ENCODE results near the gene TXNL4A. TPM values are rescaled to one million over a fixed set of nuclear protein-coding genes. Genes with fewer than 3 reads are reported as not detected.
"Not testable (repeated sequence)": the region's sequence is repeated elsewhere in the genome, so short reads cannot be mapped to it uniquely, and the experiment has no call there.

The TXNL4A gene
- total and polyA plus RNA-seq, 4 donors, result 29.9 to 101 (median 85.2) TPM

- H3K27me3 ChIP-seq (ENCODE audit: control insufficient read depth in 3 of 3, insufficient read depth in 3 of 3, low read length in 2 of 3), result no peaks in the 10 kb centered on the region
- DNase-seq (no peak), ATAC-seq (ENCODE audit: insufficient read depth, low FRiP score) (no peak)
- TF ChIP-seq, protein P1, sequence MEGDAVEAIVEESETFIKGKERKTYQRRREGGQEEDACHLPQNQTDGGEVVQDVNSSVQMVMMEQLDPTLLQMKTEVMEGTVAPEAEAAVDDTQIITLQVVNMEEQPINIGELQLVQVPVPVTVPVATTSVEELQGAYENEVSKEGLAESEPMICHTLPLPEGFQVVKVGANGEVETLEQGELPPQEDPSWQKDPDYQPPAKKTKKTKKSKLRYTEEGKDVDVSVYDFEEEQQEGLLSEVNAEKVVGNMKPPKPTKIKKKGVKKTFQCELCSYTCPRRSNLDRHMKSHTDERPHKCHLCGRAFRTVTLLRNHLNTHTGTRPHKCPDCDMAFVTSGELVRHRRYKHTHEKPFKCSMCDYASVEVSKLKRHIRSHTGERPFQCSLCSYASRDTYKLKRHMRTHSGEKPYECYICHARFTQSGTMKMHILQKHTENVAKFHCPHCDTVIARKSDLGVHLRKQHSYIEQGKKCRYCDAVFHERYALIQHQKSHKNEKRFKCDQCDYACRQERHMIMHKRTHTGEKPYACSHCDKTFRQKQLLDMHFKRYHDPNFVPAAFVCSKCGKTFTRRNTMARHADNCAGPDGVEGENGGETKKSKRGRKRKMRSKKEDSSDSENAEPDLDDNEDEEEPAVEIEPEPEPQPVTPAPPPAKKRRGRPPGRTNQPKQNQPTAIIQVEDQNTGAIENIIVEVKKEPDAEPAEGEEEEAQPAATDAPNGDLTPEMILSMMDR (IDR thresholded peaks at IDR 0.05; ENCODE audit: control extremely low read depth, extremely low read depth), result no peak
- 94 to 95% methylated on average over 1 of the region's 1 CpG for WGBS, 2 donors
- peaks cover 0 to 20% (median under 1%) of the 10 kb centered on the region in 4 donors for H3K36me3 ChIP-seq (ENCODE audit: control insufficient read depth in 4 of 4, insufficient read depth in 4 of 4, low read length in 4 of 4)
- H3K9ac ChIP-seq (ENCODE audit: insufficient read depth in 1 of 2, low read length in 2 of 2), result no peak overlapping the region
- H3K9me3 ChIP-seq (ENCODE audit: control insufficient read depth in 4 of 4, insufficient read depth in 3 of 4, low read length in 3 of 4), result peaks cover 0 to 20% (median 6%) of the 10 kb centered on the region in 4 donors
- H3K4me3 ChIP-seq, result no peak overlapping the region
- H3K27ac ChIP-seq (ENCODE audit: low read depth in 1 of 2, low read length in 1 of 2), result no peak overlapping the region
- H3K4me1 ChIP-seq (ENCODE audit: control insufficient read depth in 5 of 5, insufficient read depth in 5 of 5, low read length in 5 of 5), result peaks cover 0 to 5% (median 3%) of the 10 kb centered on the region in 5 donors
Measured at GRCh38 chr18:80029690-80030089, 41.3 kb upstream of the TXNL4A start.

GRCh38 chr18:80027719-80028118 is 39.4 kb upstream of the TXNL4A start:
- DNase-seq; H3K9ac ChIP-seq (ENCODE audit: insufficient read depth in 1 of 2, low read length in 2 of 2); H3K27me3 ChIP-seq (ENCODE audit: control insufficient read depth in 3 of 3, insufficient read depth in 3 of 3, low read length in 2 of 3); ATAC-seq (ENCODE audit: insufficient read depth, low FRiP score); H3K27ac ChIP-seq (ENCODE audit: low read depth in 1 of 2, low read length in 1 of 2); H3K4me3 ChIP-seq; H3K4me1 ChIP-seq (ENCODE audit: control insufficient read depth in 5 of 5, insufficient read depth in 5 of 5, low read length in 5 of 5): not testable (repeated sequence)
- Histone ChIP-seq H3K36me3 (ENCODE audit: control insufficient read depth in 4 of 4, insufficient read depth in 4 of 4, low read length in 4 of 4) (peaks cover 0 to 24% (median 2%) of the 10 kb centered on the region in 4 donors), H3K9me3 (ENCODE audit: control insufficient read depth in 4 of 4, insufficient read depth in 3 of 4, low read length in 3 of 4) (peaks cover 5 to 38% (median 17%) of the 10 kb centered on the region in 4 donors)

- Histone ChIP-seq H3K4me1 (ENCODE audit: control insufficient read depth in 5 of 5, insufficient read depth in 5 of 5, low read length in 5 of 5) (no peaks in the 10 kb centered on the region), H3K4me3 (no peak overlapping the region), H3K9ac (ENCODE audit: insufficient read depth in 1 of 2, low read length in 2 of 2) (no peak overlapping the region), H3K27me3 (ENCODE audit: control insufficient read depth in 3 of 3, insufficient read depth in 3 of 3, low read length in 2 of 3) (no peaks in the 10 kb centered on the region), H3K36me3 (ENCODE audit: control insufficient read depth in 4 of 4, insufficient read depth in 4 of 4, low read length in 4 of 4) (peaks cover 0 to 24% (median 2%) of the 10 kb centered on the region in 4 donors), H3K27ac (ENCODE audit: low read depth in 1 of 2, low read length in 1 of 2) (no peak overlapping the region), H3K9me3 (ENCODE audit: control insufficient read depth in 4 of 4, insufficient read depth in 3 of 4, low read length in 3 of 4) (peaks cover 10 to 46% (median 26%) of the 10 kb centered on the region in 4 donors)
- TF ChIP-seq, protein P1 (IDR thresholded peaks at IDR 0.05; ENCODE audit: control extremely low read depth, extremely low read depth), result no peak
- DNase-seq (no peak), ATAC-seq (ENCODE audit: insufficient read depth, low FRiP score) (no peak)
- 97 to 98% methylated on average over 7 of the region's 7 CpGs for WGBS, 2 donors
Measured at GRCh38 chr18:80026363-80026762, 38.0 kb upstream of the TXNL4A start.

DNA sequence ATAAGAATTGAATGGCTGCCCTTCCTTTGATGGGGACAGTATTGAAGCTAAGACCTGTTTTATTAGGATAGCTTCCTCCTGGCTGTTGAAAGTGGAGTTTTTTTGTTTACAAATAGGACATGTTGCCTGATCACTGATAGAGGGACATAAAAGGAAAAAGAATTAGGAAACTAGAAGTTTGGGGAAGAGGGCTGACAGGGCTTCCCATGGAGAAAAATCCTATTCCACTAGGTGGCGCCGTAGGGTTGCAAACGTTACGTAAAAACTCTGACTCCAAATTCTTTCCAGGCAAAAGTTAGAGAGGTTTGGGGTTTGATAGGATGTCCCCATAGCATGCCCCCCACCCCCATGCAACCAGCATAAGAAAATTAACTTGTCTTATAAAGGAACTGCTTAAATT is 34.8 kb upstream of the TXNL4A start:
- no peaks in the 10 kb centered on the region for H3K4me1 ChIP-seq (ENCODE audit: control insufficient read depth in 5 of 5, insufficient read depth in 5 of 5, low read length in 5 of 5)
- no peak overlapping the region for H3K27ac ChIP-seq (ENCODE audit: low read depth in 1 of 2, low read length in 1 of 2)
- TF ChIP-seq, protein P1 (IDR thresholded peaks at IDR 0.05; ENCODE audit: control extremely low read depth, extremely low read depth), result no peak
- H3K36me3 ChIP-seq (ENCODE audit: control insufficient read depth in 4 of 4, insufficient read depth in 4 of 4, low read length in 4 of 4), result peaks cover 0 to 20% (median 2%) of the 10 kb centered on the region in 4 donors
- H3K9me3 ChIP-seq (ENCODE audit: control insufficient read depth in 4 of 4, insufficient read depth in 3 of 4, low read length in 3 of 4), result peaks cover 11 to 55% (median 36%) of the 10 kb centered on the region in 4 donors
- no peaks in the 10 kb centered on the region for H3K27me3 ChIP-seq (ENCODE audit: control insufficient read depth in 3 of 3, insufficient read depth in 3 of 3, low read length in 2 of 3)
- no peak for ATAC-seq (ENCODE audit: insufficient read depth, low FRiP score)
- no peak overlapping the region for H3K9ac ChIP-seq (ENCODE audit: insufficient read depth in 1 of 2, low read length in 2 of 2)
- DNase-seq, result no peak
- H3K4me3 ChIP-seq, result no peak overlapping the region
- WGBS, 2 donors, result 68 to 72% methylated on average over 4 of the region's 4 CpGs
